Measurements from ENCODE around the gene EIF2A.

The EIF2A gene

DNA sequence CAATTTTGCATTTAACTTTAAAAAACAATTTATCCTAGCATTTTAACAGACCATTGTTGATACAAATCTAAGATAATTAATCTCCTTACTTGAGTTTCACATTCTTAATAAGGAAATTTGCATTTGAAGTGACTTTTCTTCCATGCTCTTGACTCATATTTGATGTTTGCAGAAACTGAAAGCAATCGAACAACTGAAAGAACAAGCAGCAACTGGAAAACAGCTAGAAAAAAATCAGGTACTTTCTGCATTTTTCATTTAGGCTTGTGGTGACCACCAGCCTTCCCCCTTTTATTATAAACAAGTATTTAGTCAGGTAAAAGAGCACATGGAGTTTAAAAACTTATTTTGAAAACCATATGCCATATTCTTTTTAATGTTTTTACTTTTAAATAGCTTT lies 36.4 kb downstream of the EIF2A start:
- no peaks in the 10 kb centered on the region for H3K27me3 Mint-ChIP-seq (ENCODE audit: low read depth, poor library complexity)
- DNase-seq: no peak
- H3K4me1 Mint-ChIP-seq: no peaks in the 10 kb centered on the region
- no peaks in the 10 kb centered on the region for H3K9me3 Mint-ChIP-seq
- TF ChIP-seq, protein P1, sequence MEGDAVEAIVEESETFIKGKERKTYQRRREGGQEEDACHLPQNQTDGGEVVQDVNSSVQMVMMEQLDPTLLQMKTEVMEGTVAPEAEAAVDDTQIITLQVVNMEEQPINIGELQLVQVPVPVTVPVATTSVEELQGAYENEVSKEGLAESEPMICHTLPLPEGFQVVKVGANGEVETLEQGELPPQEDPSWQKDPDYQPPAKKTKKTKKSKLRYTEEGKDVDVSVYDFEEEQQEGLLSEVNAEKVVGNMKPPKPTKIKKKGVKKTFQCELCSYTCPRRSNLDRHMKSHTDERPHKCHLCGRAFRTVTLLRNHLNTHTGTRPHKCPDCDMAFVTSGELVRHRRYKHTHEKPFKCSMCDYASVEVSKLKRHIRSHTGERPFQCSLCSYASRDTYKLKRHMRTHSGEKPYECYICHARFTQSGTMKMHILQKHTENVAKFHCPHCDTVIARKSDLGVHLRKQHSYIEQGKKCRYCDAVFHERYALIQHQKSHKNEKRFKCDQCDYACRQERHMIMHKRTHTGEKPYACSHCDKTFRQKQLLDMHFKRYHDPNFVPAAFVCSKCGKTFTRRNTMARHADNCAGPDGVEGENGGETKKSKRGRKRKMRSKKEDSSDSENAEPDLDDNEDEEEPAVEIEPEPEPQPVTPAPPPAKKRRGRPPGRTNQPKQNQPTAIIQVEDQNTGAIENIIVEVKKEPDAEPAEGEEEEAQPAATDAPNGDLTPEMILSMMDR (IDR thresholded peaks at IDR 0.05): no peak
- H3K27ac Mint-ChIP-seq: no peak overlapping the region
- H3K4me3 Mint-ChIP-seq: no peak overlapping the region
- peaks cover 62% of the 10 kb centered on the region for H3K36me3 Mint-ChIP-seq (ENCODE audit: low read depth)

DNA sequence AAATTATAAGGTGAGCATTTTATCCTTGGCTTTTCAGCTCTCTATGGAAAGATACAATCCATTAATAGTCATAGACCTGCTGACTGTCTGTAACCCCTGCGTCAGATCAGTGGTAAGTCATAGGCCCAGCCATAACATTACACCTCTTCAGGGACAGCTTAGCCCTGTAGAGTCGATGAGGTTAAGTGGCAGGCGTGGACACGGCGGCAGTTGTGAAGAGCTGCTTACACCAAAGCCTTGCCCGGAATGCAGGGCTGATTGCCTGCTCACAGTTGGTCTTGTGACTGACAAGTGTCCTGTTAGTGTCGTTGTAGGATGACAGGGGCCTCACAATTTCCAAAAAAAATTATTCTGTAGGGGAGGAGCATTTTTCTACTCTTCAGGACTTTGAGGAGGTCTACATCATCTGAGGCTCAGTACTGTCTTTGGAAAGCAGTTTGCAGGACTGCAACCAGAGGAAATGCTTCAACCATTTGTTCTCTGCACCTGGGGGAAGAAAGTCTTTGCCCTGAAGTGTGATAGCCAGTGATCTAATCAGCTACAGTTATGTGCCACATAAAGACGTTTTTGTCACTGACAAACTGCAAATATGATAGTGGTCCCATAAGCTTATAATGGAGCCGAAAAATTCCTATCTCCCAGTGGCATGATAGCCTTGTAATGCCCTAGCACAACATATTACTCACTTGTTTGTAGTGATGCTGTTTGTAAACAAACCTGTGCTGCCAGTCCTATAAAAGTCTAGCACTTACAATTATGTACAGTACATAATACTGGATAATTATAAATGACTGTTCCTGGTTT lies 41.6 kb downstream of the EIF2A start:
- Mint-ChIP-seq H3K4me3 (no peak overlapping the region), H3K9me3 (no peaks in the 10 kb centered on the region), H3K27ac (peak overlapping the region; percentile 51), H3K27me3 (ENCODE audit: low read depth, poor library complexity) (no peaks in the 10 kb centered on the region), H3K4me1 (peaks cover 7% of the 10 kb centered on the region), H3K36me3 (ENCODE audit: low read depth) (peaks cover 46% of the 10 kb centered on the region)
- DNase-seq: no peak
- TF ChIP-seq, protein P1 (IDR thresholded peaks at IDR 0.05): no peak

DNA sequence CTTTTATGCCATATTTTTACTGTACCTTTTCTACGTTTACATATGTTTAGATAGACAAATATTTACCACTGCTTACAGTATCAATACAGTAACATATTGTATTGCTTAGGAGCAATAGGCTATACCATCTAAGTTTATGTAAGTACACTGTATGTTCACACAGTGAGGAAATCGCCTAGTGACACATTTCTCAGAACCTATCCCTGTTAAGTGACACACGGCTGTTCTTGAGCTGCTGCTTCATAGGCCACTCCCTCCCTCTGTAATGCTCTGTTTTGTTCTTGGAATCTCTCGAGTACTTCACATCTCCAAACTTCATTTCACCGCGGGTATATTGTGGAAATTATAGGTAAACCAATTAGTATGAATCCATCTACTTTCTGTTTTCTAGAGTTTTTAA lies 43.2 kb downstream of the EIF2A start:
- no peaks in the 10 kb centered on the region for H3K27me3 Mint-ChIP-seq (ENCODE audit: low read depth, poor library complexity)
- peaks cover 7% of the 10 kb centered on the region for H3K4me1 Mint-ChIP-seq
- TF ChIP-seq, protein P1 (IDR thresholded peaks at IDR 0.05): no peak
- no peak overlapping the region for H3K27ac Mint-ChIP-seq
- DNase-seq: no peak
- H3K4me3 Mint-ChIP-seq: no peak overlapping the region
- H3K36me3 Mint-ChIP-seq (ENCODE audit: low read depth): peaks cover 46% of the 10 kb centered on the region
- H3K9me3 Mint-ChIP-seq: no peaks in the 10 kb centered on the region

DNA sequence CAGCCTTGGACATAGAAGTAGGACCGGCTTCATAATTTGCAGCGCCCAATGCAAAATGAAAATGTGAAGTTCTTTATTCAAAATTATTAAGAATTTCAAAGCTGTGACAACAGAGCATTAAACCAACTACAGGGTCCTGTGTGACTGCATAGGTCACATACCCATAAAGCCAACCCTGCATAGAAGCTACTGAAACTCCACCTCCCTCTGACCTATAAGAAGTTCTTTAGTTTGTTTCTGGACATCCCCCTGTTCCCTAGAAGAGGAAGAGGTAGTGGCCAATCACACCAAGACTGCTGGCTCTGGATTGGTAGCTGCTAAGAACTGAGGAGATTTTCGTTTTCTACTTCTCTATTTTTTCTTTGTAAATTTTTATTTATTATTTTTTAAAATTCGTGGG lies 47.6 kb downstream of the EIF2A start:
- TF ChIP-seq, protein P1 (IDR thresholded peaks at IDR 0.05): no peak
- no peaks in the 10 kb centered on the region for H3K9me3 Mint-ChIP-seq
- no peaks in the 10 kb centered on the region for H3K27me3 Mint-ChIP-seq (ENCODE audit: low read depth, poor library complexity)
- H3K4me1 Mint-ChIP-seq: no peaks in the 10 kb centered on the region
- DNase-seq: no peak
- H3K36me3 Mint-ChIP-seq (ENCODE audit: low read depth): peaks cover 54% of the 10 kb centered on the region
- H3K4me3 Mint-ChIP-seq: no peak overlapping the region
- H3K27ac Mint-ChIP-seq: no peak overlapping the region

DNA sequence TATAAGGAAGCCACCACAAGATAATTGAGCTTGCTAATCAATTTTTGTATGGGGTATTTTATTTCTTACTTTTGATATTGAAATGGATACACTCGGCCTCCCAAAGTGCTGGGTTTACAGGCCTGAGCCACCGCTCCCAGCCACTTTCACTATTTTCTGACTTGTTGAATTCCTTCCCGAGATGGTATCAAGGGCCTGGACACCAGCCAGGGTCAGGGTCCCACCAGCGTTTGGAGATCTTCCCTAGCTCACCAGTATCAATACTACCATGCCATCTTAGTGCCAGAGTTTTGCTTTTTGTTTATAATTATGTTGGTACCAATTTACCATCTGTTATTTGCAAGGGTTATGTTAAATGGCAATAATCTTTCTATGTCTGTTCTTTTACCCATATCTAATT lies 51.1 kb downstream of the EIF2A start:
- no peak overlapping the region for H3K4me3 Mint-ChIP-seq
- TF ChIP-seq, protein P1 (IDR thresholded peaks at IDR 0.05): no peak
- H3K27ac Mint-ChIP-seq: no peak overlapping the region
- H3K27me3 Mint-ChIP-seq (ENCODE audit: low read depth, poor library complexity): peaks cover 3% of the 10 kb centered on the region
- H3K4me1 Mint-ChIP-seq: peaks cover 29% of the 10 kb centered on the region
- no peaks in the 10 kb centered on the region for H3K9me3 Mint-ChIP-seq
- DNase-seq: no peak
- peaks cover 50% of the 10 kb centered on the region for H3K36me3 Mint-ChIP-seq (ENCODE audit: low read depth)

Measured in nephron progenitor cell (in vitro differentiated cells).